Femur (tissue), 1 donor: ENCODE data around the gene NCR2.

Experiments used
- DNase-seq: peaks from one replicate; pipeline ENCODE4 v3.0.0-alpha.2; 2017

NCR2 gene

GRCh38 chr6:41331401-41332150, 3.8 kb upstream of the NCR2 start:
- DNase-seq, result no peak

DNA sequence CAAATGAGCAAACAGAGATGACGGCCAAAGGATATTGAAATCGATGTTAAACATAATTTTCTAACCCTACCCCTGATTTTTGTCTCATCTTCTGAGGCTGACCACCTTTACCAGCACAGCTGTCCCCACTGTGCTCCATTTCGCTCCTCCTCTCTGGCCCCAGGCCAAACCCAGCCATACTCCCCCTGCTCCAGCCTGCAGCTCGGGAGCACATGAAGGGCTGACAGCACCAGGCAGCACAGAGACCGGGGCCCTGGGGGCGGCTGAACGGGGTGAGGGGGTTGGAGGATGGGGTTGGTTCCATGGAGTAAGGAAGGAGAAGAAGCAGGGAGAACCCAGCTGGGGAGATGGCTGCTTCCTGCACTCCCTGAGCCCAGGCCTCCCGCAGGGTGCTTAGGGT, 3.2 kb upstream of the NCR2 start:
- no peak for DNase-seq

DNA sequence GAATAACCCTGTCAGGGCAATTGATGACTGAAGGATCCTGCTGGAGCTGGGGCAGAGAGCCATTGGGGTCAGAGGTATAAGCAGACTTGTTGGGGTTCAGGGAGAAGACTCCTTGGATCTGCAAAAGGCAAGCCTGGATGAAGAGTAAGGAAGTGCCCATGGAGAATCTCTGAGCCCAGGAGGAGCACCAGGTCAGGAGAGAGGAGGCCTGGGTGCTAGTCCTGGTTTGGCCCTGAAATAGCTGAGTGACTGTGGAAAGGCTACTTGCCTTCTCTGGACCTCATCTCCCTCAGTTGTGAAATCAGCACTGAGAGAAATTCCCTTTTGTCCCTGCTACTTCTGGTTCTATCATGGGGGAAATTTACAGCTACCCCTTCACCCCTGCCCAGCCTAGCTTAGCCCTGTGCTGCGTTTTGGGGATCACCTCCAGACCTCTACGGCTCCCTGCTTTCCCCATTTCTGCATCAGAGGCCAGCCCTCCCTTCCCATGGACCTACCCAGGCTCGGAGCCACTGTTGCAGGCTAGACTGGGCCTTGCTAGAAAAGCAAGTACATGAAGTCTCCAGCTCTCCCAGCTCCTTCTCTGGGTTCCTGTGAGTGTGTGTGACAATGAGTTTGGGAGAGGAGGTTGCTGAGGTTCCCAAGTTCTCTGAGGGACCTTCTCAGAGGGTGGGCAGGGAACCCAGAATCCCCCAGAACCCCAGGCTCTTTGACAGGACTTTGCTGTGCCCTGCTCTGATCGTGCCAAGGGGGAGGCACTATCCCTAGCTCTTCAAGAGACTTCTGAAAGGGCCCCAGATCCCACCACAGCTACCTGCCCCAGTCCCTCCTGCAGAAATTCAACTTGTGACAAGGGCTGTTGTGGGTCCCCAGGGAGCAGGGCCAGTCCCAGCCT, 2.3 kb upstream of the NCR2 start:
- no peak for DNase-seq

DNA sequence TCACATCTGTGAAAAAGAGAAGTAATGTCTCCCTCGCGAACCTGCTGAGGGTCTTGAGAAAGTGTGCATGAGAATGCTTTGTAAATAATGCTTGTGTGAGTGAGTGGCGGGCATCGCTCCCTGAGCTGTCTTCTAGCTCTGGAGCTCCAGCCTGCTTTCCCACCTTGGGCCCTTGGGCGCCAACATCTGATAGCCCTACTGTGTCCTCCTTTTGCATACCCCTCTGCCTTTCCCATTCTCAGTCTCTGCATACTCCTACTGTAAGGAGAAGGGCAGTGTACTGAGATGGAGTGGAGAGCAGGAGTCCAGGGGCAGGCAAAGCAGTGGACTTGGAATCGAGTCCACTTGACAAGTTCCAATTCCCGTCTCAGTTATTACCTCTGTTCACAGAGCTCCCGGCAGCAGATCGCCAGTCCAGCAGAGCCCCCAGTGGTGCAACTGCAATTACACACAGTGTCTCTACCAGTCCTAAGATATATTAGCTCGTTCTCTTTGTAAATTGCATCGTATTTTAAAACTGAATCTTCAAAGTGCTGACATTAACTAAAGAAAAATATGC, 847 bp upstream of the NCR2 start:
- no peak for DNase-seq

- DNase-seq, result no peak
Measured at GRCh38 chr6:41335943-41336342, 535 bp downstream of the NCR2 start.

DNA sequence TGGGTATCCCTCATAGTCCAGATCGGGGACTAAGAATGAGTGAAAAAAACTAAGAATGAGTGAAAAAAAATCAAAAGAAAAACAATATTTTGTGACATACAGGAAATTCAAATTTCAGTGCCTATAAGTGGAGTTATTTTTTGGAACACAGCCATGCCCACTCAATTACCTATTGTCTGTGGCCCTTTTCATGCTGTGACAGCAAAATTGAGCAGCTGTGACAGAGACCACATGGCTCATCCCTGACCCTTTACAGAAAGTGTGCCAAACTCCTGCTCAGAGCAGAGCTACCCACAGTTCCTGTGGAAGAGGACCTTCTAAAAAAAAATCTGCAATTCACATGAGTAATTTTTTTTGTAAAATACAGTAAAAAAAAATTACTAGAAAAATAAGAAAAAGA, 1.4 kb downstream of the NCR2 start:
- DNase-seq, result no peak

DNA sequence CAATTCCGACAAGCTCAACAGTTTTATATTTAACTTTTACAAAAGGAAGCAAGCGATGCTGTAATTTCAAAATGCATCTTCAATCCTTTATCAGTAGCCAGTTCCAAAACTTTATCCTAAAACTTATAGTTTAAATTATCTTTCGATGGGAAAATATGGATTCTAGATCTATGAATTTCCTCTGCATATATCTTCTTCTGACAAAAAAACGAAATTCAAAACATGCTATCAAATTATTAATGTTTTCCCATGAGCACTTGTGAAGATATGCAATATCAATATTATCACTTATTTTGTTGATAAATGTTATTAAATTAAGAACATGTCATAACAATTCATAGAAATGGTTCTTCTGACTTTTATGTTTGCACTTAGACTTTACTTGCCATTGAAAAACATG, 2.3 kb downstream of the NCR2 start:
- DNase-seq, result no peak

- DNase-seq, result no peak
Measured at GRCh38 chr6:41338659-41339058, 3.3 kb downstream of the NCR2 start.

DNA sequence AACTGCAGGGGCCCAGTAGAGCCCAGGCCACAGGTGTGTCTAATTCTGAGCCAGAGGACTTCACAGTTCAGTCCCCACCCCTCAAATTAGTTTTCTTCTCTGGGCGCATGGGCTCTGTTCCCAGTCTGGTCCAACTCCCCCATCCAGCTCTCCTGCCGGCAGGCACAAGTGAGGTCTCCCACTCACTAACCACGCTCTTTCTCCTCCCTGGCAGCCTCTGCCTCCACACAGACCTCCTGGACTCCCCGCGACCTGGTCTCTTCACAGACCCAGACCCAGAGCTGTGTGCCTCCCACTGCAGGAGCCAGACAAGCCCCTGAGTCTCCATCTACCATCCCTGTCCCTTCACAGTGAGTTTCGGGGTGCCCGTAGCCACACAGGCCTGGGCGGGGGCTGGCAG, 6.2 kb downstream of the NCR2 start:
- DNase-seq, result no peak

GRCh38 chr6:41342241-41342640, 6.8 kb downstream of the NCR2 start:
- no peak for DNase-seq

- no peak for DNase-seq
Measured at GRCh38 chr6:41343641-41344187, 8.3 kb downstream of the NCR2 start.

- DNase-seq, result no peak
Measured at GRCh38 chr6:41344876-41345275, 9.5 kb downstream of the NCR2 start.

- DNase-seq, result no peak
Measured at GRCh38 chr6:41345901-41346300, 10.5 kb downstream of the NCR2 start.

DNA sequence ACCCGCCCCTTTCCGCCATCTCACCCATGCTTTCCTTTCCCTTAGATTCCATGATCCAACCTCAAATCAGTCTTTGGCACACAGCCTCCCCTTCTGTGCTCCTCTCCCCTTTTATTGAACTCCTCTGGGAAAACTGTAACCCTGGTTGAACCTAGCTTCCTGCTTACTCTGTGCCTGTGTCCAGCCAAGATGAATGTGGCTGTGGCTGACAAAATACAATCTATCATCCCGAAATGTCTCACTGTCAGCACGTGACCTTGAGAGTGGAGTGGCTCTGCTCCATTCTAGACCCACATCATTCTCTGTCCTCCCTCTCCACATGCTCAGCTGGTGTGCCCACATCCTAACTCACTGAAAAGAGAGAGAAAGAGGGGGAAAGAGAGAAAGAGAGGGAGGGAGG, 11.0 kb downstream of the NCR2 start:
- DNase-seq, result no peak

DNA sequence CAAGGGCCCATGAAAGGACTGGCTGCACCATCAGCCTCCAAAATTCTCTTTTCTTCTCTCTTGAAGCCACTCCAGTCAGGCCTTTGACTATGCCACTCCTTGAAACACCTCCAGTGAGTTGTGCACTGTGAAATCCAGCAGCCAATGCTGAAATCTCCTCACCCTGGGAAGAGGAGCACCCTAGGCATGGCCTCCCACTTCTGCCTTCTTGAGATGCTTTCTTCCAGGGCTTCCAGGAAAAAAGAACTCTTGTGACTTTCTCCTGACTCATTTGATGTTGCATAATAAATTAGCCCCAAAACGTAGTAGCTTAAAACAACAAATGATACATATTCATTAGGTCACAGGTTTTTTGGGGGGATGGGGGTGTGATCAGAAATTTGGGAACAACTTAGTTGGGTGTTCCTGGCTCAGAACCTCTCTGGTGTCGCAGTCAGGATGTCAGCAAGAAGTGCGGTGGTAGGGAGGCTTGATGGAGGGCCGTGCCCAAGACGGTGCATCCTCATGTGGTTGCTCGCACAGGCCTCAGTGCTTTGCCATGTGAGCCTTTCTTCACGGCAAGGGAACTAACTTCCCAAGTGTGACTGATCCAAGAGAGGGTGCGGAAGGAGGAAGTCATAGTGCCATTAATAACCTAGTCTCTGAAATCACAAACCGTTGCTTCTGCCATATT, 12.1 kb downstream of the NCR2 start:
- DNase-seq, result no peak

GRCh38 chr6:41348934-41349333, 13.5 kb downstream of the NCR2 start:
- no peak for DNase-seq

- no peak for DNase-seq
Measured at GRCh38 chr6:41352396-41352795, 17.0 kb downstream of the NCR2 start.

DNA sequence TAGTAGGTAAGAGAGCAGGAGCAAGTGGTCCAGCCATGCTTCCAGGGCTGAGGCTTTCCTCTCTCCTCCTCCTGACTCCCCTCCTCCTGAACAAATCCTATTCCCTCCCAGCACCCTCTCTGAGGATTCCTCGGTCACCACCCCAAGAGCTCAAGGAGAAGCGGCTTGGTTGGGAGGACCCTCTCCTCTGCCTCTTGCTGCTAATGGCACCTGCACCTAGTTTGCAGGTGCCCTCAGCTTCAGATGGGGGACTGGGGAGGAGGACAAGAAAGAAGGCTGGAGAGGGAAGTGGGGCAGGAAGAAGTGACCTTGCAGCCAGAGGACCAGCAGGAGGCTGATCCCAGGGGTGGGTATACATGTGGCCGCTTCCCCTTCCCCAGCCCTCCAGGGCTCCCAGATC, 17.5 kb downstream of the NCR2 start:
- DNase-seq, result no peak

DNA sequence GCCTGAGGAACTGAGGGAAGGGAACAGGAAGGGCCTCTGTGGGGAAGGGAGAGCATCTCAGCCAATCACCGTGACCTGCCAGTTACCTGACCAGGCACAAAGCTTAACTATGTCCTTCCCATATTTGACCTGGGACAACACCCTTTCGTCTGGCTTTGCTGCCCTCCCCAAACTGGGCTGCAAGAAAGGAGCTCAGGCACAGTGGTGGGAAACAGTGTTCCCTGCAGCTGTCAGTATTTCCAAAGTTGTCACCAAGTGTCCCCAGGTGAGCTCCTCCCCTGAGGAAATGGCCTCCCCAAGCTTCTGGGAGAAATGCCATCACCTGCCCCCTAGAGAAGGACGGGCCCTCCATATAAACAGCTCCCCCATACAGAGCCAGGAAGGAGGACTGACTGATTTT, 17.9 kb downstream of the NCR2 start:
- no peak for DNase-seq

- no peak for DNase-seq
Measured at GRCh38 chr6:41355952-41356351, 20.5 kb downstream of the NCR2 start.

GRCh38 chr6:41356825-41357224, 21.4 kb downstream of the NCR2 start:
- DNase-seq, result no peak

DNA sequence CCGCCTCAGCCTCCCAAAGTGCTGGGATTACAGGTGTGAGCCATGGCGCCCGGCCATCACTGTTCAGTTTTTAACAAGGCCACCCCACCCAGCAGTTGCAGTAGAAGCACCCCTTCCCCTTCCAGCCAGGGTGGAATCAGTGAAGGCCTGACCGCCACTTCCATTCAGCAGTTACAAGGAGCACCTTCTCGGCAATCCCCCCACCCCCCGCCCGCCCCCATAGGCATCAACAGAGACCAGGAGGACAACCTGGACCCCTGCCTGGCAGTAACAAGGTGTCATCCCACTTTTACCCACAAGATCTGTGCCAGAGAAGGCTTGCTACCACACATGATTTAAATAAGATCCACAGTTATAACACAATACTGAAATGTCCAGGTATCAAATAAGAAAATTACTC, 23.1 kb downstream of the NCR2 start:
- no peak for DNase-seq
